ENCODE results near the gene XPNPEP2.

DNA sequence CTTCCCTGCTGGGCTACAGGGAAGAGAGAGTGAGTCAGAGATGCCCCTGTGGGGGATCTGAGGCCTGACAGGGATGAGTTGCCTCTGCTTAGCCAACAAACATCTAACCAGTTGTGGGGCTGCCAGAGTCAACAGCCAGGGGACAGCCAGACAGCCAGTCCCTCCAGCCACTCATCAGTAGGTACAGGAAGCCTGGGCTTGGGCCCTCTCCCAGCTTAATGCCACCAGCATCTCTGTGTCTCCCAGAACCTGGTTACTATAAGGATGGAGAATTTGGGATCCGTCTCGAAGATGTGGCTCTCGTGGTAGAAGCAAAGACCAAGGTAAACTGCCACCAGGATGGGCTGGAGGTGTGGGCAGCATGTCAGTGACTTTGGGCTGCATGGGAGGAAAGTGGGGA, 23.7 kb downstream of the XPNPEP2 start:
- TF ChIP-seq, protein P1, sequence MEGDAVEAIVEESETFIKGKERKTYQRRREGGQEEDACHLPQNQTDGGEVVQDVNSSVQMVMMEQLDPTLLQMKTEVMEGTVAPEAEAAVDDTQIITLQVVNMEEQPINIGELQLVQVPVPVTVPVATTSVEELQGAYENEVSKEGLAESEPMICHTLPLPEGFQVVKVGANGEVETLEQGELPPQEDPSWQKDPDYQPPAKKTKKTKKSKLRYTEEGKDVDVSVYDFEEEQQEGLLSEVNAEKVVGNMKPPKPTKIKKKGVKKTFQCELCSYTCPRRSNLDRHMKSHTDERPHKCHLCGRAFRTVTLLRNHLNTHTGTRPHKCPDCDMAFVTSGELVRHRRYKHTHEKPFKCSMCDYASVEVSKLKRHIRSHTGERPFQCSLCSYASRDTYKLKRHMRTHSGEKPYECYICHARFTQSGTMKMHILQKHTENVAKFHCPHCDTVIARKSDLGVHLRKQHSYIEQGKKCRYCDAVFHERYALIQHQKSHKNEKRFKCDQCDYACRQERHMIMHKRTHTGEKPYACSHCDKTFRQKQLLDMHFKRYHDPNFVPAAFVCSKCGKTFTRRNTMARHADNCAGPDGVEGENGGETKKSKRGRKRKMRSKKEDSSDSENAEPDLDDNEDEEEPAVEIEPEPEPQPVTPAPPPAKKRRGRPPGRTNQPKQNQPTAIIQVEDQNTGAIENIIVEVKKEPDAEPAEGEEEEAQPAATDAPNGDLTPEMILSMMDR (IDR thresholded peaks at IDR 0.05; ENCODE audit: low read depth, low read length, missing input control): no peak
- TF ChIP-seq, protein P2, sequence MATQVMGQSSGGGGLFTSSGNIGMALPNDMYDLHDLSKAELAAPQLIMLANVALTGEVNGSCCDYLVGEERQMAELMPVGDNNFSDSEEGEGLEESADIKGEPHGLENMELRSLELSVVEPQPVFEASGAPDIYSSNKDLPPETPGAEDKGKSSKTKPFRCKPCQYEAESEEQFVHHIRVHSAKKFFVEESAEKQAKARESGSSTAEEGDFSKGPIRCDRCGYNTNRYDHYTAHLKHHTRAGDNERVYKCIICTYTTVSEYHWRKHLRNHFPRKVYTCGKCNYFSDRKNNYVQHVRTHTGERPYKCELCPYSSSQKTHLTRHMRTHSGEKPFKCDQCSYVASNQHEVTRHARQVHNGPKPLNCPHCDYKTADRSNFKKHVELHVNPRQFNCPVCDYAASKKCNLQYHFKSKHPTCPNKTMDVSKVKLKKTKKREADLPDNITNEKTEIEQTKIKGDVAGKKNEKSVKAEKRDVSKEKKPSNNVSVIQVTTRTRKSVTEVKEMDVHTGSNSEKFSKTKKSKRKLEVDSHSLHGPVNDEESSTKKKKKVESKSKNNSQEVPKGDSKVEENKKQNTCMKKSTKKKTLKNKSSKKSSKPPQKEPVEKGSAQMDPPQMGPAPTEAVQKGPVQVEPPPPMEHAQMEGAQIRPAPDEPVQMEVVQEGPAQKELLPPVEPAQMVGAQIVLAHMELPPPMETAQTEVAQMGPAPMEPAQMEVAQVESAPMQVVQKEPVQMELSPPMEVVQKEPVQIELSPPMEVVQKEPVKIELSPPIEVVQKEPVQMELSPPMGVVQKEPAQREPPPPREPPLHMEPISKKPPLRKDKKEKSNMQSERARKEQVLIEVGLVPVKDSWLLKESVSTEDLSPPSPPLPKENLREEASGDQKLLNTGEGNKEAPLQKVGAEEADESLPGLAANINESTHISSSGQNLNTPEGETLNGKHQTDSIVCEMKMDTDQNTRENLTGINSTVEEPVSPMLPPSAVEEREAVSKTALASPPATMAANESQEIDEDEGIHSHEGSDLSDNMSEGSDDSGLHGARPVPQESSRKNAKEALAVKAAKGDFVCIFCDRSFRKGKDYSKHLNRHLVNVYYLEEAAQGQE (IDR thresholded peaks at IDR 0.05): no peak
- TF ChIP-seq, protein P3, sequence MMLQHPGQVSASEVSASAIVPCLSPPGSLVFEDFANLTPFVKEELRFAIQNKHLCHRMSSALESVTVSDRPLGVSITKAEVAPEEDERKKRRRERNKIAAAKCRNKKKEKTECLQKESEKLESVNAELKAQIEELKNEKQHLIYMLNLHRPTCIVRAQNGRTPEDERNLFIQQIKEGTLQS (IDR thresholded peaks at IDR 0.05): no peak
- TF ChIP-seq, protein P4, sequence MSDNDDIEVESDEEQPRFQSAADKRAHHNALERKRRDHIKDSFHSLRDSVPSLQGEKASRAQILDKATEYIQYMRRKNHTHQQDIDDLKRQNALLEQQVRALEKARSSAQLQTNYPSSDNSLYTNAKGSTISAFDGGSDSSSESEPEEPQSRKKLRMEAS (IDR thresholded peaks at IDR 0.05): no peak

Measured in liver (tissue), 3 donors.